Progenitor cell of endocrine pancreas (in vitro differentiated cells): ENCODE data around the gene HYCC2. TPM values are rescaled to one million over a fixed set of nuclear protein-coding genes. Genes with fewer than 3 reads are reported as not detected.
"Not testable (repeated sequence)": the region's sequence is repeated elsewhere in the genome, so short reads cannot be mapped to it uniquely, and the experiment has no call there.

Experiments used
- DNase-seq: peaks from one replicate; pipeline ENCODE4 v3.0.0; 2021; ENCODE audit warnings: low spot score; ENCODE audit not compliant: unreplicated experiment
- H3K27ac Mint-ChIP-seq: 2 replicates; pipeline ENCODE4 v1.8.0; 2021; ENCODE audit warnings: mild to moderate bottlenecking, moderate library complexity, mixed read lengths
- H3K27me3 Mint-ChIP-seq: 2 replicates; pipeline ENCODE4 v1.8.0; 2021; ENCODE audit warnings: mixed read lengths
- H3K36me3 Mint-ChIP-seq: 2 replicates; pipeline ENCODE4 v1.8.0; 2022; ENCODE audit warnings: mixed read lengths; ENCODE audit not compliant: insufficient read depth
- H3K4me1 Mint-ChIP-seq: 2 replicates; pipeline ENCODE4 v1.8.0; 2021; ENCODE audit warnings: low read depth, mixed read lengths
- H3K4me3 Mint-ChIP-seq: 2 replicates; pipeline ENCODE4 v1.8.0; 2021; ENCODE audit warnings: low read depth, mild to moderate bottlenecking, moderate library complexity, mixed read lengths
- H3K9me3 Mint-ChIP-seq: 2 replicates; pipeline ENCODE4 v1.8.0; 2021; ENCODE audit warnings: low read depth, mixed read lengths
- long read RNA-seq: library from polyadenylated mRNA; unstranded; transcript quantifications from one replicate; pipeline ENCODE4 v2.0.0, GENCODE V29; 2020
- total RNA-seq: library from RNA; stranded (reverse); gene quantifications from 2 replicates; pipeline ENCODE4 v1.2.1, GENCODE V29; 2021
- TF ChIP-seq, protein P1 (sequence below): fragments of 200-600 bp; sonication (generic); IDR thresholded peaks from one replicate; pipeline ENCODE4 v1.5.0; 2021; ENCODE audit warnings: antibody characterized with exemption, mild to moderate bottlenecking; ENCODE audit not compliant: unreplicated experiment

HYCC2 gene
- 23.8 and 25.7 TPM in 2 replicates for total RNA-seq
- long read RNA-seq, full-length matches to known transcripts = 12 of 34 reads
- long read RNA-seq, partial matches to known transcripts = 12 of 34 reads
- long read RNA-seq, other reads (novel, unspliced or antisense) = 10 of 34 reads

DNA sequence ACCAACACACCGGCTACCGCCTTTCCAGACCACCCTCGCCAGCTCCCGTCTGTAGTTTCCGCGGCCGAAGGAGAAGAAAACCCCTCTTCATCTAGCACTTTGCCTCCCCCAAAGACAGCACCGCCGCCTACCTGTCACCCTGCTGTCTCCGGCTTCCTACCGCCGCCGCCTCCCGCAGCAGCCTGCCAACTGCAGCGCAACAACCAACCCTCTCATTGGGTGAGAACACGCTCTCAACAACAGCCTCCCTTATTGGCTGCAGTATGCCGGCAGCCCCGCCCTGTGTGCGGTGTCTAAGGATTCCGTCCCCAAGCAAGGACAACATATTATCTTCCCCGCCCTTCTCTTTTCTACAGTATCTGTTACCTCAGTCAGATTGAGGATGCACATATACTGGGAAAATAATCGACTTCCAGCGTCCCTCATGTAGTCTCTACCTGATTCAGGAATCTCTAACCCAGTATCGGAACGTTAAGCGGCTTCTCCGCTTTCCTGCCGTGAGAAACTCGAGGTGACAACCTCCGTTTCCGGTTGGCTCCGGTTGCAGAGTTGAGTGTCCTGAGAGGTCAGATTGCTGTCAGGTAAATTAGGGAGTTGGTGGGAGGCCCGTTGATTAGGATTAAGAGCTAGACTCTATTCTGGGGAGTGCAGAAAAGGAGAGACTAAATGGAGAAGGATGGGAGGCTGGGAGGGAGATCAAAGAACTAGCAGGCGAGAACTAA is at the start of gene HYCC2, which contains the start of gene NDUFB3:
Gene HYCC2 (minus strand): TSS at position 193 of the 722 bp plus-strand sequence. CDS start 47,662 bp downstream, outside the sequence.
Gene NDUFB3 (plus strand): TSS at position 523 of the 722 bp plus-strand sequence. CDS start 6,882 bp downstream, outside the sequence.
- H3K4me1 Mint-ChIP-seq = peaks cover 24% of the 10 kb centered on the region
- TF ChIP-seq, protein P1, sequence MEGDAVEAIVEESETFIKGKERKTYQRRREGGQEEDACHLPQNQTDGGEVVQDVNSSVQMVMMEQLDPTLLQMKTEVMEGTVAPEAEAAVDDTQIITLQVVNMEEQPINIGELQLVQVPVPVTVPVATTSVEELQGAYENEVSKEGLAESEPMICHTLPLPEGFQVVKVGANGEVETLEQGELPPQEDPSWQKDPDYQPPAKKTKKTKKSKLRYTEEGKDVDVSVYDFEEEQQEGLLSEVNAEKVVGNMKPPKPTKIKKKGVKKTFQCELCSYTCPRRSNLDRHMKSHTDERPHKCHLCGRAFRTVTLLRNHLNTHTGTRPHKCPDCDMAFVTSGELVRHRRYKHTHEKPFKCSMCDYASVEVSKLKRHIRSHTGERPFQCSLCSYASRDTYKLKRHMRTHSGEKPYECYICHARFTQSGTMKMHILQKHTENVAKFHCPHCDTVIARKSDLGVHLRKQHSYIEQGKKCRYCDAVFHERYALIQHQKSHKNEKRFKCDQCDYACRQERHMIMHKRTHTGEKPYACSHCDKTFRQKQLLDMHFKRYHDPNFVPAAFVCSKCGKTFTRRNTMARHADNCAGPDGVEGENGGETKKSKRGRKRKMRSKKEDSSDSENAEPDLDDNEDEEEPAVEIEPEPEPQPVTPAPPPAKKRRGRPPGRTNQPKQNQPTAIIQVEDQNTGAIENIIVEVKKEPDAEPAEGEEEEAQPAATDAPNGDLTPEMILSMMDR = peak; percentile 31
- H3K27me3 Mint-ChIP-seq = no peaks in the 10 kb centered on the region
- no peaks in the 10 kb centered on the region for H3K9me3 Mint-ChIP-seq
- DNase-seq = peak; percentile 76
- peak within 1 kb of the TSS; percentile 90 for H3K4me3 Mint-ChIP-seq
- H3K27ac Mint-ChIP-seq = peak within 1 kb of the TSS; percentile 96
- no peaks in the 10 kb centered on the region for H3K36me3 Mint-ChIP-seq

DNA sequence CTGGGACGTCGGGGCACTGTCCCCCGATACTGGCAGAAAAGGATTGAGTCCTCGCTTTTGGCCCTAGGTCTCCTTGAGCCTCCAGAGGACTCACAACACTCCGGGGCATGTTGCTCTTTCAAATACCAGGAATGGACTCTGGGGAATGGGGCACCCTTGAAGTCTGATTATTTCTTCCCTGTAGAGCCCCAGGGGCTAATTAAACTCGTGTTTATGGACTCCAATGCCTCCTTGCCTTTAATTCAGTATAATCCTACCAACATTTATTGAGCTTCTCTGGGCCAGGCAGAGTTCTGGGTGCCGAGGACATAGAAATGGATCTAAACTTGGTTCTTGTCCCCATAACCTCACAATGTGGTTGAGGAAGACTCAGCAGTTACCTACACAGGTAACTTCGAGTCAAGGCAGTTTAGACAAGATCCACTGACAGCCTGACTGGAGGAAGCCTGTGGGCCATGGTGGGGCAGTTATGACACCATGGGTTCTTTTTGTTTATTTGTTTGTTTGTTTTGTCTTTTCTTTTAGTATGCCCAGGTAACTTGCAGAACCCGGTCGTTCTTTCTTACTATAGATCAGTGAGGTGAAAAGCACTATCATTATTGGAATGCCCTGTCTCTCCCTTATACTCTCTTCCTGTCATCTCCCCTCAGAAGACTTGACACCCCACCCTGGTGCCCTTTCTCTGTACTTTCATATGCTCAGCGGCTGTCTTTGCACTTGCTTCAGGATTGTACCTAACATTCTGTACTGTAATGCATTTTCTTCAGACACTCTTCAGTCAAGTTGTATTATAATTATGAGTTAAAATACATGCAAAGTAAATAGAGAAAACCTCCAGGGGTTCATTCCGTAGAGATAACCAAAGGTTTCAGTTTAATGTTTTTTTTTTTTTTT is 47.7 kb upstream of the HYCC2 start:
- TF ChIP-seq, protein P1 = no peak
- H3K27ac Mint-ChIP-seq = peak overlapping the region; percentile 87

DNA sequence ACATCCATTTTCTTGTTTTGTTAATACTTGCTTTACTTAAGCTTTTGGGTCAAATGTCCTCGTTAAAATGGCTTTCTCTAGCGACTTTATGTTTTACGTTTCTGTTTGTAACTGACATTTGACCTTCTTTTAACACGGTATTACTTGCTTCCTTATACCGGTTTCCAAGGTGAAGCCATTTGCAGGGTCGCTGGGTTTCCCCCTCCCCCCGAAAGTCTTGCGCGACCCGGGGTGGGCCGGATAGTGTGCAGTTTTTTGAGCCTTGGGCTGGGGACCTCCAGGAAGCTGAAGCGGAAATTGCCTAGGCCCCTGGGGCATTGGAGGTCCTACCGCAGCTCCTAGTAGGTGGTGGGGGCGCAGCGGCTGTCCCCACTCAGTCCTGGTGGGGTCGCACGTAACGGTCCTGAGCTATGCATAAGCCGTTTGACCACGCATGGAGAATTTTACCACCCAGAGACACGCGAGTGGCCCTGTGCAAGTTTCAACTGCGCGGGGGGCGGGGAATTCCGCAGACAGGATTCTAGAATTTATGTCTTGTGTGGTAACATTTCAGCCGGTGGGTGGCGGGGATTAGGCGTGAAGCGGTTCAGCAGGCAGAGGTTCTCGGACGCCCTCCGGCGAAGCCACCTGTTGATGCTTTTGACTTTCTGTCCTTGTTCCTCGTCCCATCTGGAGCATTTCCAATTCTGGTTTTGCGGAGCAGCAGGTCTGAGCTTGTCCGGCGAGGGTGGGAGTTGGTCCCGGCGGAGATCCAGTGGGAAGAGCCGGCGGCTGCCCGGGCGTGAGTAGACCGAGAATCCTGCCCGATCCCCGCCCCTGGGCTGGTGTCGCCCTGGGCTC is 46.9 kb upstream of the HYCC2 start:
- H3K9me3 Mint-ChIP-seq = no peaks in the 10 kb centered on the region
- H3K27me3 Mint-ChIP-seq = no peaks in the 10 kb centered on the region
- DNase-seq = peak; percentile 44
- TF ChIP-seq, protein P1 = peak; percentile 45
- H3K27ac Mint-ChIP-seq = peak overlapping the region; percentile 87
- no peaks in the 10 kb centered on the region for H3K36me3 Mint-ChIP-seq
- H3K4me1 Mint-ChIP-seq = peaks cover 36% of the 10 kb centered on the region
- peak overlapping the region; percentile 89 for H3K4me3 Mint-ChIP-seq

More for the DNA sequence above, 47.7 kb upstream of the HYCC2 start:
- Mint-ChIP-seq H3K27me3 (no peaks in the 10 kb centered on the region), H3K4me1 (peaks cover 45% of the 10 kb centered on the region), H3K9me3 (no peaks in the 10 kb centered on the region), H3K36me3 (no peaks in the 10 kb centered on the region), H3K4me3 (peak overlapping the region; percentile 89)
- DNase-seq = no peak

DNA sequence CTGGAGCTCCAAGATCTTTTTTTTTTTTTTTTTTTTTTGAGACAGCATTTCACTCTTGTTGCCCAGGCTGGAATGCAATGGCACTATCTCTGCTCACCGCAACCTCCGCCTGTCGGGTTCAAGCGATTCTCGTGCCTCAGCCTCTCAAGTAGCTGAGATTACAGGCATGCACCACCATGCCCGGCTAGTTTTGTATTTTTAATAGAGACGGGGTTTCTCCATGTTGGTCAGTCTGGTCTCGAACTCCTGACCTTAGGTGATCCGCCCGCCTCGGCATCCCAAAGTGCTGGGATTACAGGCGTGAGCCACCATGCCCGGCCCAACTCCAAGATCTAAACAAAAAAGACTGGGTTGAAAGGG is 46.2 kb upstream of the HYCC2 start:
- Mint-ChIP-seq H3K27ac (peak overlapping the region; percentile 99), H3K4me1 (peaks cover 32% of the 10 kb centered on the region), H3K4me3 (peak overlapping the region; percentile 89)
- not testable (repeated sequence) for DNase-seq, H3K27me3 Mint-ChIP-seq, H3K36me3 Mint-ChIP-seq, H3K9me3 Mint-ChIP-seq

DNA sequence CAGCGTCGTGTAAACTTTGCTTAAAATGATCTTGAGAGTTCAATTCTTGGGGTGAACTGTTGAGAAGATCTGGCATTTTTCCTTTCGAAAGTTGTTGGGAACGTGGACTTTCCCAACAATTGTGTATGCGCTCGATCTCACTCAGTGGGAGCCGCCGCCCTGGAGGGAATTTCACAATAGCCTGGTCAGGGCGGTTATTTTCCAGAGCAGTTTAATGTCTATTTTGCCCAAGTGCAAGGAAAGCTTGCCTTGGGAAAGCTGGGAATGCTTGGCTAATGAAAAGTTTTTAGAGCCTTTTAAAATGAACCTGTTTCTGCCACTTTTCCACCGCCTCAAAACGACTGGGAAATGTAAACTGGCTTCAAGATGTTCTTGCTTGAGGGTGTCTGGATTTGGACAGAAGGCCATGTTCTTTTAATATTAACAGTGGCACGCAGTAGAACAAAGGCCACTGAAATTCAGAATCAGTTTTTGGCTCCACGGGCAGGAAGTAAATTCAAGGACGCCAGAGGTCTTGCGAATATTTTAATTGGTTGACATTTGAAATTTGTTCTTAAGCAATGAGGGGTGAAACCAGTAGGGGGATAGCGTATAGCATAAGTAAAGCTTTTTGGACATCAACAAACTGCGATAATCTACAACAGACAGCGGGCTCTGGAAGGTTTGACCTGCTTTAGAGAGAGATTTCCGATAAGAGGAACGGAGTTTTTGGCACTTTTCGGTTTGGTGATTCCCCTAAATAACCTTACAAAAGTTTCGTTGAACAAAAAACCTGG is 45.7 kb upstream of the HYCC2 start:
- peak overlapping the region; percentile 89 for H3K4me3 Mint-ChIP-seq
- H3K36me3 Mint-ChIP-seq = no peaks in the 10 kb centered on the region
- no peaks in the 10 kb centered on the region for H3K9me3 Mint-ChIP-seq
- no peak for DNase-seq
- TF ChIP-seq, protein P1 = peak; percentile 19
- no peaks in the 10 kb centered on the region for H3K27me3 Mint-ChIP-seq
- peak overlapping the region; percentile 99 for H3K27ac Mint-ChIP-seq
- peaks cover 30% of the 10 kb centered on the region for H3K4me1 Mint-ChIP-seq
